Dendritic cell treated with granulocyte-macrophage colony-stimulating factor and Interleukin-4, amounts not matched to agents 40 ng/mL and 50 ng/mL, for 4 days (primary cell): ENCODE measurements around the gene ZNF419.
"Not testable (repeated sequence)": the region's sequence is repeated elsewhere in the genome, so short reads cannot be mapped to it uniquely, and the experiment has no call there.

ENCODE experiments used
- H3K27ac Mint-ChIP-seq: one replicate; pipeline ENCODE4 v1.8.0; 2022; ENCODE audit warnings: mild to moderate bottlenecking, mixed read lengths
- H3K27me3 Mint-ChIP-seq: one replicate; pipeline ENCODE4 v1.8.0; 2022; ENCODE audit warnings: mild to moderate bottlenecking, mixed read lengths
- H3K36me3 Mint-ChIP-seq: one replicate; pipeline ENCODE4 v1.8.0; 2022; ENCODE audit warnings: low read depth, mixed read lengths
- H3K4me1 Mint-ChIP-seq: one replicate; pipeline ENCODE4 v1.8.0; 2022; ENCODE audit warnings: low read depth, mixed read lengths
- H3K4me3 Mint-ChIP-seq: one replicate; pipeline ENCODE4 v1.8.0; 2022; ENCODE audit warnings: mild to moderate bottlenecking, moderate library complexity, mixed read lengths
- H3K9me3 Mint-ChIP-seq: one replicate; pipeline ENCODE4 v1.8.0; 2022; ENCODE audit warnings: mixed read lengths
- intact Hi-C: fragments of 100-400 bp; cut with micrococcal nuclease; formaldehyde crosslinking; loops from one replicate; pipeline ENCODE4 v1.15.0; 2022

The ZNF419 gene

GRCh38 chr19:57487477-57488298 is at the start of gene ZNF419:
Gene ZNF419 (plus strand): TSS chr19:57487750. CDS start chr19:57487951, 201 bp downstream.
- Mint-ChIP-seq H3K9me3 (peaks cover 67% of the 10 kb centered on the region), H3K36me3 (peaks cover 30% of the 10 kb centered on the region), H3K4me3 (peak within 1 kb of the TSS; percentile 75), H3K27ac (peak within 1 kb of the TSS; percentile 62)
- H3K27me3 Mint-ChIP-seq, H3K4me1 Mint-ChIP-seq, intact Hi-C loops: not testable (repeated sequence)

- intact Hi-C loops, result loop anchor here (5.0 kb wide), 1 partner anchor 39 kb away; the partner anchor contains the start of gene ZNF772
- Mint-ChIP-seq H3K27me3 (no peaks in the 10 kb centered on the region), H3K9me3 (peaks cover 64% of the 10 kb centered on the region), H3K27ac (no peak overlapping the region), H3K4me3 (no peak overlapping the region), H3K4me1 (peaks cover 26% of the 10 kb centered on the region), H3K36me3 (peaks cover 54% of the 10 kb centered on the region)
Observed at GRCh38 chr19:57437931-57438330, 49.6 kb upstream of the ZNF419 start.

GRCh38 chr19:57438925-57439324 is 48.6 kb upstream of the ZNF419 start:
- Mint-ChIP-seq H3K4me1 (peaks cover 26% of the 10 kb centered on the region), H3K36me3 (peaks cover 64% of the 10 kb centered on the region), H3K4me3 (no peak overlapping the region), H3K9me3 (peaks cover 67% of the 10 kb centered on the region), H3K27me3 (no peaks in the 10 kb centered on the region), H3K27ac (no peak overlapping the region)
- intact Hi-C loops, result loop anchor here (5.0 kb wide), 1 partner anchor 38 kb away; the partner anchor contains the start of gene ZNF772

- intact Hi-C loops, result no loop called here
- peaks cover 85% of the 10 kb centered on the region for H3K9me3 Mint-ChIP-seq
- H3K27me3 Mint-ChIP-seq, result no peaks in the 10 kb centered on the region
- no peak overlapping the region for H3K27ac Mint-ChIP-seq
- peaks cover 56% of the 10 kb centered on the region for H3K36me3 Mint-ChIP-seq
- H3K4me3 Mint-ChIP-seq, result no peak overlapping the region
- peaks cover 5% of the 10 kb centered on the region for H3K4me1 Mint-ChIP-seq
Observed at GRCh38 chr19:57441979-57442752, 45.4 kb upstream of the ZNF419 start.

- Mint-ChIP-seq H3K36me3 (peaks cover 54% of the 10 kb centered on the region), H3K27me3 (no peaks in the 10 kb centered on the region), H3K4me1 (peaks cover 5% of the 10 kb centered on the region), H3K4me3 (no peak overlapping the region), H3K9me3 (peaks cover 83% of the 10 kb centered on the region), H3K27ac (no peak overlapping the region)
- intact Hi-C loops, result no loop called here
Observed at GRCh38 chr19:57443121-57443696, 44.3 kb upstream of the ZNF419 start.

GRCh38 chr19:57452307-57452706 is 35.2 kb upstream of the ZNF419 start:
- Mint-ChIP-seq H3K27me3 (no peaks in the 10 kb centered on the region), H3K27ac (no peak overlapping the region)
- intact Hi-C loops, result no loop called here

GRCh38 chr19:57465680-57466381 is 21.7 kb upstream of the ZNF419 start:
- H3K4me3 Mint-ChIP-seq, result no peak overlapping the region
- peaks cover 91% of the 10 kb centered on the region for H3K9me3 Mint-ChIP-seq
- no peaks in the 10 kb centered on the region for H3K4me1 Mint-ChIP-seq
- H3K27ac Mint-ChIP-seq, result no peak overlapping the region
- intact Hi-C loops, result loop anchor here (10.0 kb wide), 1 partner anchor 689 kb away; the partner anchor contains the start of gene ZNF329
- H3K27me3 Mint-ChIP-seq, result no peaks in the 10 kb centered on the region
- H3K36me3 Mint-ChIP-seq, result peaks cover 33% of the 10 kb centered on the region

More at GRCh38 chr19:57452307-57452706, 35.2 kb upstream of the ZNF419 start:
- H3K4me3 Mint-ChIP-seq, result no peak overlapping the region
- no peaks in the 10 kb centered on the region for H3K36me3 Mint-ChIP-seq
- no peaks in the 10 kb centered on the region for H3K4me1 Mint-ChIP-seq
- peaks cover 76% of the 10 kb centered on the region for H3K9me3 Mint-ChIP-seq

GRCh38 chr19:57466489-57466888 is 21.1 kb upstream of the ZNF419 start:
- Mint-ChIP-seq H3K36me3 (peaks cover 37% of the 10 kb centered on the region), H3K4me1 (no peaks in the 10 kb centered on the region), H3K27me3 (no peaks in the 10 kb centered on the region), H3K4me3 (no peak overlapping the region), H3K27ac (no peak overlapping the region), H3K9me3 (peaks cover 91% of the 10 kb centered on the region)
- intact Hi-C loops, result loop anchor here (10.0 kb wide), 1 partner anchor 688 kb away; the partner anchor contains the start of gene ZNF329

GRCh38 chr19:57473646-57474045 is 13.9 kb upstream of the ZNF419 start:
- intact Hi-C loops, result no loop called here

GRCh38 chr19:57477191-57478008 is 10.2 kb upstream of the ZNF419 start, which contains the start of gene ZNF772:
Gene ZNF772 (minus strand): TSS chr19:57477566. CDS start chr19:57477309, 257 bp downstream.
- H3K36me3 Mint-ChIP-seq, result peaks cover 57% of the 10 kb centered on the region

More at GRCh38 chr19:57473646-57474045, 13.9 kb upstream of the ZNF419 start:
- H3K27me3 Mint-ChIP-seq, result no peaks in the 10 kb centered on the region
- H3K4me1 Mint-ChIP-seq, result peaks cover 21% of the 10 kb centered on the region
- peaks cover 94% of the 10 kb centered on the region for H3K9me3 Mint-ChIP-seq
- no peak overlapping the region for H3K4me3 Mint-ChIP-seq
- H3K27ac Mint-ChIP-seq, result no peak overlapping the region
- peaks cover 85% of the 10 kb centered on the region for H3K36me3 Mint-ChIP-seq

GRCh38 chr19:57488299-57488644 is 722 bp downstream of the ZNF419 start:
- H3K27ac Mint-ChIP-seq, intact Hi-C loops, H3K27me3 Mint-ChIP-seq, H3K4me1 Mint-ChIP-seq: not testable (repeated sequence)
- Mint-ChIP-seq H3K4me3 (peak overlapping the region; percentile 75), H3K9me3 (peaks cover 73% of the 10 kb centered on the region), H3K36me3 (peaks cover 36% of the 10 kb centered on the region)

More at GRCh38 chr19:57477191-57478008, 10.2 kb upstream of the ZNF419 start, which contains the start of gene ZNF772:
- Mint-ChIP-seq H3K4me1 (peaks cover 21% of the 10 kb centered on the region), H3K27me3 (peaks cover 7% of the 10 kb centered on the region), H3K4me3 (peak within 1 kb of the TSS; percentile 87), H3K27ac (peak within 1 kb of the TSS; percentile 93), H3K9me3 (peaks cover 70% of the 10 kb centered on the region)
- intact Hi-C loops, result loop anchor here (5.0 kb wide), 2 partner anchors 40 to 155 kb away; partner anchors contain the start of genes ZNF211 and ZNF749

- intact Hi-C loops, result loop anchor here (1.0 kb wide), 1 partner anchor 28 kb away; the partner anchor contains the start of gene ZNF549
- H3K4me1 Mint-ChIP-seq, result peaks cover 17% of the 10 kb centered on the region
- not testable (repeated sequence) for H3K27me3 Mint-ChIP-seq
- H3K4me3 Mint-ChIP-seq, result peak overlapping the region; percentile 78
- H3K27ac Mint-ChIP-seq, result peak overlapping the region; percentile 72
- H3K9me3 Mint-ChIP-seq, result peaks cover 89% of the 10 kb centered on the region
- H3K36me3 Mint-ChIP-seq, result peaks cover 61% of the 10 kb centered on the region
Observed at GRCh38 chr19:57499332-57499679, 11.8 kb downstream of the ZNF419 start.
